Psoas muscle (tissue), 8 donors: ENCODE data around the gene EGFL6. TPM values are rescaled to one million over a fixed set of nuclear protein-coding genes. Genes with fewer than 3 reads are reported as not detected.

Experiments
- ATAC-seq, 4 donors: fragments of 200-7000 bp; cut with Tn5 transposase; one replicate each; pipeline ENCODE4 v1.9.1; 2020; ENCODE audit warnings: moderate library complexity in 3 of 4, mild to moderate bottlenecking in 2 of 4
- DNase-seq, 2 donors: peaks; one replicate each; pipeline ENCODE4 v3.0.0-alpha.2; 2020
- H3K27ac ChIP-seq: fragments of 200-600 bp; one replicate; pipeline ENCODE4 v1.8.0; 2022
- H3K27me3 ChIP-seq, 3 donors: fragments of 200-600 bp in 1 of 3; one replicate each; pipeline versions ENCODE4 v1.6.1 to v1.8.0; 2013 to 2022; ENCODE audit warnings: low read length in 2 of 3, mild to moderate bottlenecking in 2 of 3, moderate library complexity in 1 of 3; ENCODE audit not compliant: insufficient read depth in 3 of 3
- H3K36me3 ChIP-seq, 2 donors: fragments of 200-600 bp in 1 of 2; one replicate each; pipeline versions ENCODE4 v1.6.1 to v1.8.0; 2013 to 2022; ENCODE audit warnings: low read depth in 1 of 2, mild to moderate bottlenecking in 1 of 2, moderate library complexity in 1 of 2; ENCODE audit not compliant: insufficient read depth in 1 of 2
- H3K4me1 ChIP-seq: fragments of 200-600 bp; one replicate; pipeline ENCODE4 v1.8.0; 2022
- H3K4me3 ChIP-seq: fragments of 200-600 bp; one replicate; pipeline ENCODE4 v1.8.0; 2022; ENCODE audit warnings: mild to moderate bottlenecking
- H3K9me3 ChIP-seq: fragments of 200-600 bp; one replicate; pipeline ENCODE4 v1.8.0; 2022
- WGBS, 3 donors: extraction: QIAGEN DNeasy Blood & Tissue Kit; methylation state at CpG; one replicate each; pipeline versions ENCODE4 v1.1.6 to v1.1.7; 2013; 5-methylcytosine and 5-hydroxymethylcytosine counted together
- intact Hi-C, 2 donors: fragments of 100-400 bp; cut with DNase I; formaldehyde crosslinking; loops; one replicate each; pipeline versions ENCODE4 v1.11.0 to v1.14.2; 2022
- polyA plus RNA-seq, 3 donors: library from polyadenylated mRNA; stranded (reverse); fragments of 200-250 nt; gene quantifications; one replicate each; pipeline ENCODE4 v1.2.3, GENCODE V29; 2013
- total RNA-seq, 4 donors: library from RNA; stranded (reverse); fragmentation: NEBNext Ultra II Directional in 2 of 4; extraction: Animal tissue kit (Norgen Biotek cat#: 25700) in 2 of 4; gene quantifications; one replicate each; pipeline versions ENCODE4 v1.2.1 to v1.2.4, GENCODE V29; 2021 to 2023
- TF ChIP-seq, protein P1 (sequence below): fragments of 200-600 bp; IDR thresholded peaks from one replicate; pipeline ENCODE4 v1.8.0; 2022; ENCODE audit warnings: antibody characterized with exemption
- donor health status: healthy with polysubstance abuse.
- donor health status: DM: no; HTN: no; CAD: no; lungs with moderate emphysema.
- donor health status: Bipolar disorder and iron deficiency.
- donor health status: healthy.
- donor health status: DM: yes; HTN: yes; CAD: no.
- donor health status: DM: no; HTN: no; CAD: no.
- donor health status: DM: no; HTN: no; CAD: no.
- donor health status: DM: yes; HTN: yes; CAD: no.

The EGFL6 gene
- total and polyA plus RNA-seq, 7 donors, result 0.17 TPM; not detected in 6

DNA sequence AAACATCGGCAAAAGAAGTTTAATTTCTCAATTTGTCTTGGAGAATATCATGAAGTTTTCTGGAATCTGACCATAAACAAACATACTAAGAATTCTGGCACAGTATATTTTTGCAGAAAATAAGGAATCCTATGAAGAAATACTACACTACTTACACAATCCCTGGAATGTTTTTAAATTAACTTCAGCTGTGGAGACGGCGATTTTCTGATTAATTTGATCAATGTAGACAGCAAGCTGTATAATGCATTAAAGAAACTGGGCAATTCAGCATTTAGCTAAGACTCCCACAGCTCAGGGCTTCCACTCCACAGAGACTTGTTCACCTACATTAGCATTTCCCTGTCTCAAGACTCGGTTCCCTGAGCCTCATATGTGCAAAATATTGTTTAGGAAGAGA, 12.2 kb downstream of the EGFL6 start:
- Histone ChIP-seq H3K9me3 (no peaks in the 10 kb centered on the region), H3K27ac (no peak overlapping the region), H3K4me3 (no peak overlapping the region), H3K36me3 (no peaks in the 10 kb centered on the region), H3K27me3 (peaks cover 0 to 18% (median 0%) of the 10 kb centered on the region in 3 donors), H3K4me1 (no peaks in the 10 kb centered on the region)
- intact Hi-C loops, result no loop called here
- TF ChIP-seq, protein P1, sequence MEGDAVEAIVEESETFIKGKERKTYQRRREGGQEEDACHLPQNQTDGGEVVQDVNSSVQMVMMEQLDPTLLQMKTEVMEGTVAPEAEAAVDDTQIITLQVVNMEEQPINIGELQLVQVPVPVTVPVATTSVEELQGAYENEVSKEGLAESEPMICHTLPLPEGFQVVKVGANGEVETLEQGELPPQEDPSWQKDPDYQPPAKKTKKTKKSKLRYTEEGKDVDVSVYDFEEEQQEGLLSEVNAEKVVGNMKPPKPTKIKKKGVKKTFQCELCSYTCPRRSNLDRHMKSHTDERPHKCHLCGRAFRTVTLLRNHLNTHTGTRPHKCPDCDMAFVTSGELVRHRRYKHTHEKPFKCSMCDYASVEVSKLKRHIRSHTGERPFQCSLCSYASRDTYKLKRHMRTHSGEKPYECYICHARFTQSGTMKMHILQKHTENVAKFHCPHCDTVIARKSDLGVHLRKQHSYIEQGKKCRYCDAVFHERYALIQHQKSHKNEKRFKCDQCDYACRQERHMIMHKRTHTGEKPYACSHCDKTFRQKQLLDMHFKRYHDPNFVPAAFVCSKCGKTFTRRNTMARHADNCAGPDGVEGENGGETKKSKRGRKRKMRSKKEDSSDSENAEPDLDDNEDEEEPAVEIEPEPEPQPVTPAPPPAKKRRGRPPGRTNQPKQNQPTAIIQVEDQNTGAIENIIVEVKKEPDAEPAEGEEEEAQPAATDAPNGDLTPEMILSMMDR, result no peak
- DNase-seq, result no peak
- ATAC-seq, result no peak
- 52 to 58% (median 53%) methylated on average over 4 of the region's 4 CpGs for WGBS, 3 donors

DNA sequence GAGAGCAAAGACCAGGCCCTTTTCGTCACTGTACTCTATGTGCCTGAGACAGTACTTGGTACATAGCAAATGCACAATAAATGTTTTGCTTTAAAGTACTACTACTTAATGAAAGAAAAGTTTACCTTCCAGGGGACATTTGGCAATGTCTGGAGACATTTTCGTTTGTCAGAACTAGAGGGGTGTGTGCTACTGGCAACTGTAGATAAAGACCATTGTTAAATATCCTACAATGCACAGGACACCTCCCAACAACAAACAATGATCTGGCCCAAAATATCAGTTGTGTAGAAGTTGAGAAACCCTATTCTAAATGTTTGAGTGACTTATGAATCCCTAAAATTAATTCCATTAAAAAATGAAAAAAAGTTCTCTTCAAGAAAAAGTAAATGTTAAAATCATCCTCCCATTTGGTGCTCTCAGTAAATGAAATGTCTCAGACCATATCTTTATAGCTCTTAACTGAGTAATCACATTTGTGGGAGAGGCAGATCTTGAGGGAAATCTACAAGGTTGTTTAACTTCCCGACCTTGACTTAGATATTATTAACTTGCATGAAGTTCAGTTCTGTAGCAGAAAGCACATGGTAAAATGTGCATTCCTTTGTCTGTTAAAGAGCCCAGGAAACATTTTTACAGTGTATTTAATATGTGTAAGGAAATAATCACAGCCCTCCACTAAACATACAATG, 18.5 kb downstream of the EGFL6 start:
- TF ChIP-seq, protein P1, result no peak
- intact Hi-C loops, result no loop called here
- WGBS, 3 donors, result 48 to 60% (median 57%) methylated on average over 3 of the region's 3 CpGs
- Histone ChIP-seq H3K4me3 (no peak overlapping the region), H3K9me3 (no peaks in the 10 kb centered on the region), H3K27ac (no peak overlapping the region), H3K27me3 (peaks cover 0 to 29% (median 0%) of the 10 kb centered on the region in 3 donors), H3K36me3 (no peaks in the 10 kb centered on the region), H3K4me1 (no peaks in the 10 kb centered on the region)
- ATAC-seq (no peak), DNase-seq (no peak)

DNA sequence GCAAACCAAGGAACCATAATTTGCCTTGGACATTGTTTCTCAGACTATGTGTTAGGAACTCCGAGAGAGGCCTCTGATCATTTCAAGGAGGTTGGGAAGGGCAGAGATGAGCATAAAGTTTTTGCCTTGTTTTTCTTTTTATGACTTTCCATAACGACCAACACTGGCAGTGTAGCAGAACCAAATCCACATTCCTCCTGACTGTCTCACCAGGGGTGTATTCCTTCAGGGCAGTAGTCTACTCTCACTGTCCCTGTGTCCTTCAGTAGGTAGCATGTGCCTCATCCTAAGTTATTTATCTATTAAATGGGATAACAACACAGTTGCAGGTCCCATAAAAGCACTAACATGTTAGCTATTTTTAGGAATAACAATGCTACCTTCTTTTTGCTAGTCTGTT, 20.8 kb downstream of the EGFL6 start:
- Histone ChIP-seq H3K27ac (no peak overlapping the region), H3K27me3 (peaks cover 0 to 19% (median 0%) of the 10 kb centered on the region in 3 donors), H3K4me1 (no peaks in the 10 kb centered on the region), H3K9me3 (no peaks in the 10 kb centered on the region), H3K36me3 (no peaks in the 10 kb centered on the region), H3K4me3 (no peak overlapping the region)
- ATAC-seq (no peak), DNase-seq (no peak)
- 58 to 83% (median 77%) methylated on average over 2 of the region's 2 CpGs for WGBS, 3 donors
- intact Hi-C loops, result no loop called here
- TF ChIP-seq, protein P1, result no peak

DNA sequence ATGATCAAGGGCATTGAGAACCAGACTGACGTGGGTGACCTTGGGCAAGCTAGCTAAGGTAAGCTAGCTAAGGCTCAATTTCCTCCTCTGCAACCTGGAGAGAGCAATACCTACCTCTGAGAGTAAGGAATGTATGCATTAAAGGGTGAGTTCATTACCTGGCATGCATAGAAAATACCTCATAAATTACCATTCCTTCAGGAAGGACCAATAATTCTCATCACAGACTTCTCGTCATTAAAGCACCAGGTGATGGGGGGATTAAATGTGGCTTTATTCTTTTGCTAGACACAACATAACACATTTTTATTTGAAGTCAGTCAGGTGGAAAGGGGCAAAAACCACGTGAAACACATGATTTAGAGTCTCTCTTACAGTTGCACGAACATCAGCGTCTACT, 21.5 kb downstream of the EGFL6 start:
- H3K4me3 ChIP-seq, result no peak overlapping the region
- no peak for ATAC-seq
- 37 to 54% (median 51%) methylated on average over 5 of the region's 5 CpGs for WGBS, 3 donors

More for the DNA sequence above, 21.5 kb downstream of the EGFL6 start:
- H3K36me3 ChIP-seq, result no peaks in the 10 kb centered on the region
- H3K4me1 ChIP-seq, result no peaks in the 10 kb centered on the region
- H3K27me3 ChIP-seq, result peaks cover 0 to 16% (median 0%) of the 10 kb centered on the region in 3 donors
- intact Hi-C loops, result no loop called here
- no peak overlapping the region for H3K27ac ChIP-seq
- H3K9me3 ChIP-seq, result no peaks in the 10 kb centered on the region
- no peak for DNase-seq
- TF ChIP-seq, protein P1, result no peak
